Chondrocyte (in vitro differentiated cells): ENCODE measurements around the gene ARMH1. TPM values are rescaled to one million over a fixed set of nuclear protein-coding genes. Genes with fewer than 3 reads are reported as not detected.
"Not testable (repeated sequence)": the region's sequence is repeated elsewhere in the genome, so short reads cannot be mapped to it uniquely, and the experiment has no call there.

Source experiments
- DNase-seq: peaks from one replicate; pipeline ENCODE4 v3.0.0; 2021; ENCODE audit warnings: mixed read lengths, low spot score
- H3K27ac Mint-ChIP-seq: one replicate; pipeline ENCODE4 v1.8.0; 2021; ENCODE audit warnings: mild to moderate bottlenecking, moderate library complexity, mixed read lengths; ENCODE audit not compliant: unreplicated experiment
- H3K27me3 Mint-ChIP-seq: 2 replicates; pipeline ENCODE4 v1.8.0; 2021; ENCODE audit warnings: low read depth, mixed read lengths
- H3K36me3 Mint-ChIP-seq: 2 replicates; pipeline ENCODE4 v1.8.0; 2021; ENCODE audit warnings: low read depth, mixed read lengths
- H3K4me1 Mint-ChIP-seq: 2 replicates; pipeline ENCODE4 v1.8.0; 2021; ENCODE audit warnings: low read depth, mild to moderate bottlenecking, mixed read lengths
- H3K4me3 Mint-ChIP-seq: one replicate; pipeline ENCODE4 v1.8.0; 2021; ENCODE audit warnings: mild to moderate bottlenecking, moderate library complexity, mixed read lengths; ENCODE audit not compliant: unreplicated experiment
- H3K9me3 Mint-ChIP-seq: 2 replicates; pipeline ENCODE4 v1.8.0; 2021; ENCODE audit warnings: low read depth, mixed read lengths
- CTCF ChIP-seq: fragments of 200-600 bp; sonication (generic); IDR thresholded peaks from 2 replicates; pipeline ENCODE4 v1.5.0; 2021; ENCODE audit warnings: antibody characterized with exemption, mild to moderate bottlenecking, moderate library complexity
- total RNA-seq: library from RNA; stranded (reverse); gene quantifications from 3 replicates; pipeline ENCODE4 v1.2.1, GENCODE V29; 2021

The ARMH1 gene
- total RNA-seq, 1 donor from 2014 or later = 1.3 TPM

- Mint-ChIP-seq H3K4me1 (peaks cover 13% of the 10 kb centered on the region), H3K27ac (no peak overlapping the region), H3K27me3 (no peaks in the 10 kb centered on the region), H3K9me3 (no peaks in the 10 kb centered on the region), H3K36me3 (no peaks in the 10 kb centered on the region), H3K4me3 (no peak overlapping the region)
- TF ChIP-seq CTCF = no peak
- no peak for DNase-seq
These were observed 50.6 kb downstream of the ARMH1 start for GRCh38 chr1:44724955-44725698.

GRCh38 chr1:44730741-44731512 lies 56.4 kb downstream of the ARMH1 start, which contains the start of gene RNU5D-1:
RNU5D-1 (minus strand) TSS chr1:44731170.
- Mint-ChIP-seq H3K27ac (peak within 1 kb of the TSS; percentile 100), H3K27me3 (no peaks in the 10 kb centered on the region), H3K9me3 (no peaks in the 10 kb centered on the region), H3K4me3 (peak within 1 kb of the TSS; percentile 65), H3K36me3 (no peaks in the 10 kb centered on the region), H3K4me1 (peaks cover 28% of the 10 kb centered on the region)
- DNase-seq = no peak
- TF ChIP-seq CTCF = peak; percentile 92

GRCh38 chr1:44733365-44733764 lies 58.9 kb downstream of the ARMH1 start:
- H3K4me3 Mint-ChIP-seq = no peak overlapping the region

GRCh38 chr1:44733784-44734183 lies 59.3 kb downstream of the ARMH1 start:
- peaks cover 25% of the 10 kb centered on the region for H3K4me1 Mint-ChIP-seq
- TF ChIP-seq CTCF = no peak
- H3K27ac Mint-ChIP-seq = peak overlapping the region; percentile 52
- no peak for DNase-seq
- no peak overlapping the region for H3K4me3 Mint-ChIP-seq
- H3K27me3 Mint-ChIP-seq = no peaks in the 10 kb centered on the region
- no peaks in the 10 kb centered on the region for H3K9me3 Mint-ChIP-seq
- H3K36me3 Mint-ChIP-seq = no peaks in the 10 kb centered on the region

More at GRCh38 chr1:44733365-44733764, 58.9 kb downstream of the ARMH1 start:
- Mint-ChIP-seq H3K4me1 (peaks cover 25% of the 10 kb centered on the region), H3K27ac (peak overlapping the region; percentile 52), H3K36me3 (no peaks in the 10 kb centered on the region), H3K9me3 (no peaks in the 10 kb centered on the region), H3K27me3 (no peaks in the 10 kb centered on the region)
- no peak for TF ChIP-seq CTCF
- no peak for DNase-seq

GRCh38 chr1:44735992-44736391 lies 61.5 kb downstream of the ARMH1 start:
- Mint-ChIP-seq H3K9me3 (no peaks in the 10 kb centered on the region), H3K4me3 (no peak overlapping the region), H3K4me1 (peaks cover 26% of the 10 kb centered on the region), H3K27me3 (no peaks in the 10 kb centered on the region), H3K36me3 (no peaks in the 10 kb centered on the region), H3K27ac (no peak overlapping the region)
- DNase-seq = no peak
- TF ChIP-seq CTCF = no peak

GRCh38 chr1:44738953-44739306 lies 64.4 kb downstream of the ARMH1 start:
- not testable (repeated sequence) for H3K36me3 Mint-ChIP-seq, H3K27me3 Mint-ChIP-seq, DNase-seq, H3K9me3 Mint-ChIP-seq
- Mint-ChIP-seq H3K4me1 (peaks cover 15% of the 10 kb centered on the region), H3K4me3 (peak overlapping the region; percentile 91), H3K27ac (peak overlapping the region; percentile 97)
